Fibroblast of peridontal ligament (primary cell): ENCODE data around the gene CRELD2.

ENCODE experiments used
- DNase-seq: peaks from one replicate; pipeline ENCODE4 v3.0.0-alpha.2; 2010; ENCODE audit errors: extremely low read depth

Gene CRELD2

DNA sequence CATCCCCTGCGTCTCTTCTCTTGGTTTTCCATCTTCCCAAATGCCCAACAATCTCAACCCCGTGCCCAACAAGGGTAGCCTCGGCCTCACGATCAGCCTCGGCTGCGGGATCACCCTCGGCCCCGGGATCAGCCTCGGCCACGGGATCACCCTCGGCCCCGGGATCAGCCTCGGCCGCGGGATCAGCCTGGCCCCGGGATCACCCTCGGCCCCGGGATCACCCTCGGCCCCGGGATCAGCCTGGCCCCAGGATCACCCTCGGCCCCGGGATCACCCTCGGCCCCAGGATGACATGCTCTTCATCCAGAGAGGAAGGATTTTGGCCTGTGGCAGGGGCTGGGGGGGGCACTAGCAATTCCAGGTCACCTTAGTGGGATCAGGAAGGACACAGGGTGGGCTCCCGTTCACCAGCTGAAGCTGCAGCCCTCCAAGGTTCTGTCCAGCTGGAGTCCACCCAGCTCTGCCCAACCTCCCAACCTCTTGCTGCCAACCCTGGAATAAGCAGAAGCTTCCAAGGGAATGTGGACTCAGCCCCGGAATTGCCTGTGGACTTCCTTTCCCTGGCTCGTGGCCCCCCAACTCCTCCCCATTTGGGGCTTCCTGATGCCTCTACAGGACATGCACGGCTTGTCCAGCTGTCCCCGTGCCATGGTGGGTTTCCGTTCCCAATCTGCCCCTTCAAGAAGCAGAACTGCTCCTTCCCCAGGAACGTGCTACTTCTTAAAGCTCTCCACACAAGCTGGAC is 6.4 kb upstream of the CRELD2 start:
- DNase-seq: no peak

DNA sequence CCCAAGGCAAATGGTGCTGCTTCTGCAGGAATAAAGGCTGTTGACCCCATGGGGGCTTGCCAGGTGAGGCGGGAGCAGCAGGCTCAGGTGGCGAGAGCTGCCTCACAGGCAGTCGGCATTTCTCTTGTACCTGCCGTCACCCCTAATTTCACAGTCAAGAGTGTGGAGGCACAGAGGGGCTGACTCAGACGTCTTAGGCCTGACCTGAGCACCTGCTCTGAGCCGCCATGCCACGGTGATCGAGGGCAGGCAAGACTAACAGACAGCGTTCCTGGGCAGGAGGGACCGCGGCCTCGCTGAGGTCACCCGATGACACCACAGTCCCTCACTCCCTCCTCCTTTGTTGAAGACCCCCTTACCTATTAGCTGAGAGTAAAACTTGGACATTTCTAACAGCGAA is 5.4 kb upstream of the CRELD2 start:
- no peak for DNase-seq

DNA sequence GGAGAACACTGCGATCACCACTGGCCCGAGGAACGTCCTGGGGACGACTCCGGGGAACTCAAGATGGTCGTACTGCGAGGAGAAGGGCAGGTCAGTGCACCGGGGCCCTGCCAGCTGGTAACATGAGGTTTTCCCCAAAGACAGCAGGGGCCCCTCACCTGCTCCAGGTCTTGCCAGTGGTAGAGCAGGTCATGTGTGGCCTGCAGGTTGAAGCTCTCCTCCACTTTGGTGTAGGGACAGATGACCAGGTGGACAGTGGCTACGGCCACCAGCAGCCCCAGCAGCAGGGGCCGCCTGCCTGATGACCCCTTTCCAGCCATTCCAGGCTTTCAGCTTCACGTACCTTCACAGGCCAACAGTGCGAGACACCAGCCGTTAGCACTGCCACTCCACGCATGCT is 5.0 kb upstream of the CRELD2 start:
- DNase-seq: no peak

DNA sequence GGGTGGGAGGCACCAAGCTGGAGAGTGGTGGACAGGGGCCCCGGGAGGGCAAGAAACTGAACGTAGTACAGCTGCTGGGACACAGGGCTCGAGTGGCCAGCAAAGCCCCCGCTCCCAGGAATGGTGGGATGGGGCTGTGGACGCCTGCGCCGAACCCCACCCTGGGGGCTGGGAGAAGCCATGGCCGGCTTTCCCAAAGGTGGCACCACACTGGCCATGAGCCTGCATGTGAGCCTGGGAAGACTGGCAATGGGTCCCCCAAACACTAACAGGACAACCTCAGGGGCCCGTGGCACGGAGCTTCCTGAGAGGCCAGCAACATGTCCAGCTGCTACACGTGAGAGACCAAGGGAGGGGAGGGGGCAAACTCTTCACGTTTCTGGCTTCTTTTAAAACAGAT is 4.2 kb upstream of the CRELD2 start:
- DNase-seq: no peak

DNA sequence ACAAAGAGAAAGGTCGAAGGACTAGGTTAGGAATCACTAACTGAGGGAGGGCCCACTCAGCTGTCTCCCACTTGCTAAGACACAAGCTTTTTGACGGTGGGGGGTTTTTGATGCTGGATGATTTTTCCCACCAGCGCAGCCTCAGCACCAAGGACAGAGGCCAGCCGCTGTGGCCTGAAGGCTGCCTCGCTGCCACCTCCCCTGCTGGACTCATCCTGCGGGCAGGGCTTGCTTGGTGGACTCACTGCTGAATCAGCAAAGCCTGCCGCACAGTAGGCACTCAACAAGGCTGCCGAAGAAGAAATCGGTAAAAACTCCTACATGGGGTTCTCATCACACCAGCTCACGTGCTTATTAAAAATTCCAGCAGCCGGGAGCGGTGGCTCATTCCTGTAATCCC is 2.8 kb upstream of the CRELD2 start:
- DNase-seq: no peak

DNA sequence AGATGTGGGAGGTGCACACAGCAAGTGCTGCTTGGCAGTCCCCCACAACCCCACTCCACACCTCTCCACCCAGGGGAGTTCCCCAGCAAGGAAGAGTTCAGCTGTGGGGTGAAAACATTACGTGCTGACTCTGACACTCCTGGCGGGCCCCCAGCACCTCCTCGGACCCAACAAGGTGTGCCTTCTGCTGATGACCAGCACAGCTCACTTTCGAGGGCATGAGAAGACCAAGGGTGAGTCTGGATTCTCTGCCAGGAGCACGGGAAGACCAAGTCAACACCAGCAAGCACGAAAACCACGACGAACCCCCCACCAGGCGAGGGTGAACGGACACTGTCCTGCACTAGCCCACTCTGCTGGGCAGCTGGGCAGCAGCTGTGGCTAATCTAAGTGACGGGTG is 1.6 kb upstream of the CRELD2 start:
- no peak for DNase-seq

DNA sequence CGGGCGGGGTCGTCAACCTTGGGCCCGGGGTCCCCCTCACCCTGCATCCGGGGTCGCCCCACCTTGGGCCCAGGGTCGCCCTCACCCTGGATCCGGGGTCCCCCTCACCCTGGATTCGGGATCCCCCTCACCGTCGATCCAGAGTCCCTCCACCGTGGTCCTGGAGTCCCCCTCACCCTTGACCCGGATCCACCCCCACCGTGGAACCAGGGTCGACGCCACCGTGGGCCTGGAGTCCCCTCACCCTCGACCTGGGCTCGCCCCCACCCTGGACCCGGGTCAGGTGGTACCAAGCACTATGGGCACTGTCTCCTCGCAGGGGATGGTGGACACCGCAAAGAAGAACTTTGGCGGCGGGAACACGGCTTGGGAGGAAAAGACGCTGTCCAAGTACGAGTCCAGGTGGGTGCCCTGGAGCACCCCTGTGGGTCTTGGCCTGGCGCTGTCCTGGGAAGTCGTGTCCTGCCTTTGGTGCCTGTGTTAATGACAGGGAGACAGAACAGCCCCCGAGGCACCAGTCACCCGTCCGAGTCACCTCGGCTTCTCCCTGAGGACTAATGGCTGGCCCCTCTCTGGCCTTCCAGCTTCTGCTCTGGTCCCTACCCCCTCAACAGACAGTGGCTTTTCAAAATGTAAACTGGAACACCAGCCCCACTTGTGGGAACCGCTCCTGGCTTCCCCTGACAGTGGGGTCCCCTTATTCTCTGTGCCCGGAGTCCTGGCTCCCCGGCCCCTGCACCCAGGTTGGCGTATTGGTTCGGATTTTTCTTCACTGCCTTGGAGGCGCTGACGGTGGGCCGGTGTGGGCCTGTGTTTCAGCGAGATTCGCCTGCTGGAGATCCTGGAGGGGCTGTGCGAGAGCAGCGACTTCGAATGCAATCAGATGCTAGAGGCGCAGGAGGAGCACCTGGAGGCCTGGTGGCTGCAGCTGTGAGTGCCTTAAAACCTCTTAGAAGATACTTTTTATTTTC is 762 bp downstream of the CRELD2 start:
- no peak for DNase-seq

DNA sequence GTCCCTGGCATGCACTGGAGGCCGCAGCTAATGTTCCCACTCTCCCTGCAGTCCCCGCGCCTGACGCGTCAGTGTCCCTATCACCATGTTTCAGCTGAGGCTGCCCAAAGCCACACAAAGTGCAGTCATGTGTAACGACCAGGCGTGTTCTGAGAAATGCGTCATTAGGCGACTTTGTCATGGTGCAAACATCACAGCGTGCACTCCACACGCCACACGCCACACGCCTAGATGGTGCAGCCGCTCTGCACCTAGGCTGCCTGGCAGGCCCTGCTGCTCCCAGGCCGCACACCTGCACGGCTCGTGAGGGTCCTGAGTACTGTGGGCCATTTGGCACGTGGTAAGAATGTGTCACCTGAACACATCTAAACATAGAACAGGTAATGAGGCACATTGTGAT is 2.4 kb downstream of the CRELD2 start:
- DNase-seq: no peak

DNA sequence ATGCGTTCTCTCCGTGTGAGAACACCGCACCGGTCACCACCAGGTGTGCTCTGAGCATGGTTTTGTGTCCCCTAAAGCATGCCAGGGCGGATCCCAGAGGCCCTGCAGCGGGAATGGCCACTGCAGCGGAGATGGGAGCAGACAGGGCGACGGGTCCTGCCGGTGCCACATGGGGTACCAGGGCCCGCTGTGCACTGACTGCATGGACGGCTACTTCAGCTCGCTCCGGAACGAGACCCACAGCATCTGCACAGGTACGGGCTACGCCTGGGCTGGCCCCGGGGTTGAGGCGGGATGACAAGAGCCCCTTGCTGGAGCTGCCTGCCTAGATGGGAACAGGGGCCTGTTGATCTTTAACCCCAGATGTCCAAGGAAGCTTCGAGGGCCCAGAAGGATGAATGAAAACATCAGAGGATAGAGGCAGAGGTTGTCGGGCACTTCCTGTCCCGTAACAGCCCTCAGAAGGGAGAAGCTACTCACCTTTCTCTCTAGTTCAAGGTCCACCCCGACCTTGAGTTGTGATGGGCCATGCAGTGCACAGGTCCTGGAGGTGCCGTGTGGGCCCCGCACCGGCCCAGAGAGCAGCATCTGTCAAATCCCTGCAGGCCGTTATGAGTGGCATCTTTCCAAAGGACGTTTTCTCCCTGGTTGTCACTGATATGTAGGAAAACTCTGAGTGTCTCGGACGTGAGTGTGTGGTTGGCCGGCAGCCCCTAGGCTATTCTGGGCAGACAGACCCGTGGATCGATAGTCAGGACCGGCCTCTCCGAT is 3.3 kb downstream of the CRELD2 start:
- DNase-seq: no peak

DNA sequence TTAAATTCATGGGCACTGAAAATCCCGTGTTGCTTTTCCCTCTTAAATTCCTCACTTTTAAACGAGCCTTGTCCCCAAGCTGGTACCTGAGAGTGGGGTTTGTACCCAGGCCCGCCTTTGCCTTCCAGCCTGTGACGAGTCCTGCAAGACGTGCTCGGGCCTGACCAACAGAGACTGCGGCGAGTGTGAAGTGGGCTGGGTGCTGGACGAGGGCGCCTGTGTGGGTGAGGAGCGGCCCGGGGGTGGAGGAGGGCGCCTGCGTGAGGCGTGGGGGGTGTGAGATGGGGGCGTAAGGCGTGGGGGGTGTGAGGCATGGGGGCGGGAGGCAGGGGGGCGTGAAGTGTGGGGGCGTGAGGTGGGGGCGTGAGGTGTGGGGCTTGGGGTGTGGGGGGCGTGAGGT is 4.0 kb downstream of the CRELD2 start:
- DNase-seq: no peak

DNA sequence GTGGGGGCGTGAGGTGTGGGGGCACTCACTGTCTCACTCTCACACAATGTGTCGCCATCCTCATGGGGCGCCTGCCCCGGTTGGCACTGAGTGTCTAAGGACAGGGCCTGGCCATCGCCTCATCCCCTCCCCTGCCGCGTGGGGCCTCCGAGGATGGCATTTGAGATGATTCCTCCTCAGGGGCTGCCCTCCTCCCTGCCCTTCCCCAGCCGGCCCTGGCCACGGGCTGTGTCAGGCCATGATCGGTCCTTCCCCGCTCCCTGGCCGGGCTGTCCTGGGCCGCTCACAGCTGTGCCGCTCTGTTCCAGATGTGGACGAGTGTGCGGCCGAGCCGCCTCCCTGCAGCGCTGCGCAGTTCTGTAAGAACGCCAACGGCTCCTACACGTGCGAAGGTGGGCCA is 4.5 kb downstream of the CRELD2 start:
- DNase-seq: no peak

DNA sequence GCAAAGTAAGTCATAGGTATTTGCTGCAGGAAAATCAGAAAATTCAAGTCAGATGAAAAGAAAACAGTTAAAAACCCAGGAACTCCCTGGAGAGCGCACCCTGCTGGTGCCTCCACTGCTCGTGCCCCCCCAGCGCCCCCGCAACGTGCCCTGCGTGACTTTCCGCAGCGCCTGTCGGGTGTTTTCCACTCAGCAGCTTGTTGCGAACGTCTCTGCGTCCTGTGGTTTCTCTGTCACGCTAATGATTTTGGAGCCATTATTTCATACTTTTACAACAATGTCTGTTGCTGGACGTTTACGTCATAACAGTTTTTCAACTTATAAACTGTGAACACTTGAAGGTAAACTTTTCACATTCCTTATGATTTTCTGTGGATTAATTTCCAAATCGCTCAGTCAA is 5.0 kb downstream of the CRELD2 start:
- DNase-seq: no peak

DNA sequence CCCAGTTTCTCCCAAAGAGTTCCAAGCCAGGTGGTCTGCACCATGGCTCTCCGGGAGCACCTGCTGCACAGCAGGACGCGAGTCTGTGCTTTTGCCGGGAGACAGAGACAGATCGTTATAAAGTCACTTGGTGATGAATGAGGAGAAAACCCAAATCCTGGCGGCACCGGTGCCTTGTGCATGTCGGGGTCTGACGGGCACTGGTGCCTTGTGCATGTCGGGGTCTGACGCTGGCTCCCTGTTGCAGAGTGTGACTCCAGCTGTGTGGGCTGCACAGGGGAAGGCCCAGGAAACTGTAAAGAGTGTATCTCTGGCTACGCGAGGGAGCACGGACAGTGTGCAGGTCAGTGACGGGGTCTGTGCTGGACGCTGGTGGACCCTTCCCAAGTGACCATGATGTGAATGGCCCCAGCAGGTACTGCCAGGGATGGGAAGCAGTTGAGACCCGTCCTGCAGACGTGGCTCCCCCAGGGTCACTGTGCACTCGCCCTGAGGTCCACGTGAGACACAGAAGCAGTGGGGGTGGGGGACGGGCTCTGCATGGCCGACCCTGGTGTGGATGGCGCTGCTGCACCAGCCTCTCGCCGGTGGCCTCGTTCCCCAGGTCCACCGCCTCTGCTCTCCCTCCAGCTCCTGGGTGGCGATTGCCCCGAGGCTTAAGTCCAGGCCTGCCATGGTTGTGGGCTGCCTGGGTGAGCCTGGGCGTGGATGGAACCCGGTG is 5.8 kb downstream of the CRELD2 start:
- no peak for DNase-seq

DNA sequence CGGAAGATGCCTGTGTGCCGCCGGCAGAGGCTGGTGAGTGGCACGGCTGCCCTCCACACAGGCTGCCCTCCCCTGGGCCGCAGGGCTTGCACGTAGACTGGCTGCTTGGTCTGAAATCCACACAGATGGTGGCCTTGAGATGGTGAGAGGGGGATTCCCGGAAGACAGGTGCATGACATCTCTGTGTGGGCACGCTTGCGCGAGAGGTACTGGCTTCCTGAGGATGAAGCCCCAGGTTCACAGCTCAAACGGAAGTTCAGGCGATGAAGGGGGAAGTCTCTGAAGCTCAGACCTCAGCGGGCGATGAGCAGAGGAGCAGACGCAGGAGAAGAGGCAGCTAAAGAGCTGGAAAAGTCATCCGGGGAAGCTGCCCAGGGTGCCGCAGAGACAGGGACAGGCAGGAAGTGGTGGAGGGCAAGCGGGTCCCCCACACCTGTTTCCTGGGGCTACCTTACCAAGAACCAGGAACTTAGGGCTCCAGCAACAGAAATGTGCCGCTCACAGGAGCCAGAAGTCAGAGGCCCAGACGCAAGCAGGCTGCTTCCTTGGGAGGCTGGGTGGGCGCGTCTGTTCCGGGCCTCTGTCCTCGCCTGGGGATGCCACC is 7.2 kb downstream of the CRELD2 start:
- no peak for DNase-seq

DNA sequence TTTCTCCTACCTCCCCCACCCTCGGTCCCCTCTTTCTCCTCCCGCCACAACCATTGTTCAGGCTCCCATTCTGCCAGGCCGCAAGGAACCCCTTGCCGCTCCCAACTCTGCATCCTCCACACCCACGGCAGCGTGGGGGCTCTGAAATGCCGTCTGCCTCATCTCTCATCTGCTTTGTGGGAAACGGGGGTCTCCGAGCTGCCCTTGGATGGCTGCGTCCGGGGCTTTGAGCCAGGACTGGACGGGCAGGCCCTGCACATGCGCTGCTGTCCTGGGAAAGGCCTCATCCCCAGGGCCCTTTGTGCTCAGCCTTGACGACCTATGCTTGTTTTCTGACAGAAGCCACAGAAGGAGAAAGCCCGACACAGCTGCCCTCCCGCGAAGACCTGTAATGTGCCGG is 8.5 kb downstream of the CRELD2 start:
- DNase-seq: no peak

DNA sequence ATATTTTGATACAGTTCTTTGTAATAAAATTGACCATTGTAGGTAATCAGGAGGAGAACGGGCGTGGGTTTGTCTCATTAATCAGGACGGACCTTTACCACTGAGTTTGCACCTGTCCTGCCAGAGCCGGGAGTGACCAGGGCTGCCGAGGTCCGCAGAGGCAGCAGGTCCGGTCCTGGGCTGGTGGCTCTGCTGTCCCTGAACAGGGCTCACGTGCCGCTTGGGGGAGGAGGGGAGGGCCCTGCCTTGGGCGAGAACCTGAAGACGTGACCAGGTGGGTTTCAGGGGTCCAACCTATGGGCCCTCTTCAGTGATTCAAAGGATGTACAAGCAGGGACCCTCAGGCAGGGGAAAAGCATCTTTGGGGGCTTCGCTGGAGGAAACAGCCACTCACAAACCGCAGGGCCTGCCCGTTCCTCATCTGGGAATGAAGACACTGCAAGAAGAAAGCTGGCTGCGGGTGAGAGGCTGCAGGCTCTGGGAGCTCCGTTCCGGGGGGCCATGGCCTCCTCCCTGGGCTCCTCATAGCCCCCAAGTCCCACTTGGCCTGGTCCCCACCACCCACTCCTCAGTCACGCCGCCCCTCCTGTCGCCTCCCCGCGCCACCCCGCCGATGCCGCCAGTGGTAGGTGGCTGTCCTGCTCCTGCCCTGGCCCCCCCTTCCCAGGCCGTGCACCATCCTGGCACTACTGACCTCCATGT is 9.2 kb downstream of the CRELD2 start:
- DNase-seq: no peak

DNA sequence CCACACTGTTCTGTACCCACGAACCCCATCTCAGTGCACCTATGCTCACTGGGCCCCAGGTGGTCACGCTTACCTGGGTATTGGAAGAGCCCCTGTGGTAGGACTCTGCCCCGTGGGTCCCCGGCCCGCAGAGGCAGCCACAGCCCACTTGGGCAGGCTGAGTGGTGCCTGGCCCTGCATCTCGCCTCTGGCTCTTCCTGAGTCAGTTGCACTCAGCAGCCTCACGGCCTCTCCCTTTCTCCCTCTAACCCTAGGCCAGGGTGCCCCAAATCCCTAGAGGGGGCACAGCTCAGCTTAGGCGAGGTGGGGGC is 9.7 kb downstream of the CRELD2 start:
- no peak for DNase-seq

DNA sequence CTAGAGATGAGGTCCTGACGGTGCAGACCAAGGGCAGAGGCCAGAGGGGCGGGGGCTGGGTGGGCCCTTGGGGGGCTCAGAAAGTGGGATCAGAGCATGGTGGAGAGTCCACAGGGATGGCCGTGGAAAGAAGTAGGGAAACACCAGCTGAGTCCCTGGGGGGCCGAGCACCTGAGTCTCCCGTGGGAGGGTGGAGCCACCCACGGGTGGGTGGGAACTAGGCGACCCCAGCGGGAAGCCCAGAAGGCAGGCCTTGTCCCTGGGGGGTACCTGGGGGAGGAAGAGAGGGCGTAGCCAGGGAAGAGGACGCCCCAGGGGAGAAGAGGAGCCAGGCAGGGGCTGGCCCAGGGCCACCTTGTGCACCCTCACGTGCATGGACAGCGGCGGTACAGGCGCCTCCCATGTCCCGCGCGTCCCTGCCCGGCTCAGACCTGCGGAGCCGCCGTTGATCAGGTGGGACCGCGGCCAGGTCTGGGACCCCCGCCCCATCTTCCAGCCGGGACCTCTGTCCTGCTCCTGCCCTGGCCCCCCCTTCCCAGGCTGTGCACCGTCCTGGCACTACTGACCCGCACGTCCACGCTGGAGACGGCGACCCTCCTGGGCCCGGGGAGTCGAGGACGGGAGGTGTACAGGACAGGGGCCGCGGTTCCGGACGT is 10.2 kb downstream of the CRELD2 start:
- no peak for DNase-seq

DNA sequence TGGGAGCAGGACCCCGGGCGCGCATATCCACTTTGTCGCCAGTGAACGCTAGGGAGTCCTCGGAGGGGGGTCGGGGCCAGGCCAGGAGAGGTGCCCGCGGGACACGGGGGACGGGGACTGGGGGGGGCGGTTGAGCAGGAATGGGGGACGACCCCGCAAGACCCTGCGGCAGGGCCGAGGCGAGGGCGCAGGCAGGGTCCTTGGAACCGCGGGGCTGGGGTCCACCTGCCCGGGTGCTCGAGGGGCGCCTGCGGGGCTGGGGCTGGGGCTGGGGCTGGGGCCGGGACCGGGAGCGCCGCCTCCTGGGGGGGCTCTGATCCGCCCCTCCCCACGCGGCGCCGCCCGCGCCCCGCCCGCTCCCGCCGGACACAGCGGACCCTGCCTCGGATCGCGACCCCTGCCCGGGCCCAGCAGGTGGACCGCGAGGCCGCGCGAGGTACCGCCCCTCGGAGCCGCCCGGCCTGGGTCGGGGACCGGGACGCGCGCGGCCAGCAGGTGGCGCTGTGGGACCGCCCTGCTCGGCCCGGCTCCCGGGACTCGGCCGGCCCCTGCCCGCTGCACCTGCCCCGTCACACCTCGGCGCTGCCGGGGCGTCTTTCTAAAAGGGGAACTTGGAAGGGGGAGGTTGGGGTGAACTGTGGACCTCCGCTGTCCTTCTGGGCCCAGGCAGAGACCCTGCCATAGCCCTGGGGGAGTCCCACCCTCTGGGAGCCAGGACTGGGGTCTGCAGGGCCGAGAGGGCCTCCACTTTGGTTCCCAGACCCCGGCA is 11.0 kb downstream of the CRELD2 start:
- no peak for DNase-seq
